Colonic mucosa (tissue), 4 donors: ENCODE results near the gene WWOX. TPM values are rescaled to one million over a fixed set of nuclear protein-coding genes. Genes with fewer than 3 reads are reported as not detected.

Source experiments
- DNase-seq: peaks from one replicate; pipeline ENCODE4 v3.0.0-alpha.2; 2020
- H3K27ac ChIP-seq: fragments of 200-600 bp; one replicate; pipeline ENCODE4 v1.8.0; 2021
- H3K27me3 ChIP-seq: fragments of 200-600 bp; one replicate; pipeline ENCODE4 v1.8.0; 2021
- H3K36me3 ChIP-seq: fragments of 200-600 bp; one replicate; pipeline ENCODE4 v1.8.0; 2021
- H3K4me1 ChIP-seq: fragments of 200-600 bp; one replicate; pipeline ENCODE4 v1.8.0; 2021; ENCODE audit warnings: mild to moderate bottlenecking
- H3K4me3 ChIP-seq: fragments of 200-600 bp; one replicate; pipeline ENCODE4 v1.8.0; 2021
- H3K9ac ChIP-seq, 2 donors: one replicate each; pipeline ENCODE4 v1.7.0; 2013; ENCODE audit warnings: control low read depth in 2 of 2, low read depth in 2 of 2, low read length in 2 of 2
- H3K9me3 ChIP-seq: fragments of 200-600 bp; one replicate; pipeline ENCODE4 v1.8.0; 2021
- intact Hi-C: fragments of 100-400 bp; cut with DNase I; formaldehyde crosslinking; loops from one replicate; pipeline ENCODE4 v1.14.1; 2022
- total RNA-seq, 2 donors: library from RNA; stranded (reverse); fragmentation: NEBNext Ultra II Directional in 1 of 2; extraction: Animal tissue kit (Norgen Biotek cat#: 25700) in 1 of 2; gene quantifications; one replicate each; pipeline ENCODE4 v1.2.1, GENCODE V29; 2021
- TF ChIP-seq, protein P1 (sequence below): fragments of 200-600 bp; IDR thresholded peaks from one replicate; pipeline ENCODE4 v1.8.0; 2022; ENCODE audit warnings: antibody characterized with exemption, mild to moderate bottlenecking
- donor health status: healthy.
- donor health status: DM: no; HTN: no; CAD: no.
- donor health status: DM: no; HTN: no; CAD: no.

Gene WWOX
- total RNA-seq, 2 donors from 2014 or later: 7.2 to 11.0 TPM

DNA sequence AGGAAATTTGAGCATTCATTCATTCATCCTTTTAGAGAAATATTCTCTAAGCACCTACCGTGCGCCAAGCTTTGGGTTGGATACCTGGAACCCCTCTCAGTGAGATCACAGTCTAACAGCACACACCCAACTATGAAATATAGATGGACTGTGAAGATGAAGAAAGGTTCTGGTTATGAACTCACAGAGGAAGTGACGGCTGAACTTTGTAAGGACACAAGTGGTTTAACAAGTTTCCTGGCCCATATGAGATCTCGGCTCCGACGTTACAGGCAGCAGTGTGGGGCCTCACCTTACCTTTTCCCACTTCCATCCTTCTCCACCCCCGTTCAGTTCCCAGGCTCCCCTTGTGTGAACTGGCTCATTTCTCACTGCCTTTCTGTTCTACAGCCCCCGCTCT is 1094.8 kb downstream of the WWOX start:
- H3K27ac ChIP-seq: no peak overlapping the region
- no peak for DNase-seq
- H3K4me1 ChIP-seq: no peaks in the 10 kb centered on the region
- H3K27me3 ChIP-seq: no peaks in the 10 kb centered on the region
- H3K4me3 ChIP-seq: no peak overlapping the region
- no peaks in the 10 kb centered on the region for H3K36me3 ChIP-seq
- intact Hi-C loops: no loop called here
- H3K9me3 ChIP-seq: no peaks in the 10 kb centered on the region
- TF ChIP-seq, protein P1, sequence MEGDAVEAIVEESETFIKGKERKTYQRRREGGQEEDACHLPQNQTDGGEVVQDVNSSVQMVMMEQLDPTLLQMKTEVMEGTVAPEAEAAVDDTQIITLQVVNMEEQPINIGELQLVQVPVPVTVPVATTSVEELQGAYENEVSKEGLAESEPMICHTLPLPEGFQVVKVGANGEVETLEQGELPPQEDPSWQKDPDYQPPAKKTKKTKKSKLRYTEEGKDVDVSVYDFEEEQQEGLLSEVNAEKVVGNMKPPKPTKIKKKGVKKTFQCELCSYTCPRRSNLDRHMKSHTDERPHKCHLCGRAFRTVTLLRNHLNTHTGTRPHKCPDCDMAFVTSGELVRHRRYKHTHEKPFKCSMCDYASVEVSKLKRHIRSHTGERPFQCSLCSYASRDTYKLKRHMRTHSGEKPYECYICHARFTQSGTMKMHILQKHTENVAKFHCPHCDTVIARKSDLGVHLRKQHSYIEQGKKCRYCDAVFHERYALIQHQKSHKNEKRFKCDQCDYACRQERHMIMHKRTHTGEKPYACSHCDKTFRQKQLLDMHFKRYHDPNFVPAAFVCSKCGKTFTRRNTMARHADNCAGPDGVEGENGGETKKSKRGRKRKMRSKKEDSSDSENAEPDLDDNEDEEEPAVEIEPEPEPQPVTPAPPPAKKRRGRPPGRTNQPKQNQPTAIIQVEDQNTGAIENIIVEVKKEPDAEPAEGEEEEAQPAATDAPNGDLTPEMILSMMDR: no peak
- H3K9ac ChIP-seq: no peak overlapping the region

DNA sequence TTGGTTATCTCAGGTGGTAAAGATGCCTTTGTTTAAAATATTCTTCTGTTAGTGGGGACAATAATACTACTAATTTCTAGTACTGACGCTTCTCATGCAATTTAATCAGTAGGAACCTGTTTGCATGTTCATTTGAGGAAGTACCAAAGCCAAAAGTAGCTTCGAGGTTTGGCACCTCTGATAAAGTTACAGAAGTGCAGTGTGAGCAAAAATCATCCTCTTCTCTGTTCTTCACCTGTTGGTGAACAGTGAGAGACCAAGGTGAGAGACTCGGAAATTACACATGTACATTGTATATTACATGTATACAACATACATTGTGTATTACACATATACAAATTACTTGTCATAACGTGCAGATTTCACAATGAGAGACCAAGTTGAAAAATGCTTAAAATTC is 1096.5 kb downstream of the WWOX start:
- Histone ChIP-seq H3K27me3 (no peaks in the 10 kb centered on the region), H3K4me1 (no peaks in the 10 kb centered on the region), H3K27ac (no peak overlapping the region), H3K9me3 (no peaks in the 10 kb centered on the region), H3K9ac (no peak overlapping the region), H3K36me3 (no peaks in the 10 kb centered on the region), H3K4me3 (no peak overlapping the region)
- intact Hi-C loops: no loop called here
- DNase-seq: no peak
- TF ChIP-seq, protein P1: no peak

DNA sequence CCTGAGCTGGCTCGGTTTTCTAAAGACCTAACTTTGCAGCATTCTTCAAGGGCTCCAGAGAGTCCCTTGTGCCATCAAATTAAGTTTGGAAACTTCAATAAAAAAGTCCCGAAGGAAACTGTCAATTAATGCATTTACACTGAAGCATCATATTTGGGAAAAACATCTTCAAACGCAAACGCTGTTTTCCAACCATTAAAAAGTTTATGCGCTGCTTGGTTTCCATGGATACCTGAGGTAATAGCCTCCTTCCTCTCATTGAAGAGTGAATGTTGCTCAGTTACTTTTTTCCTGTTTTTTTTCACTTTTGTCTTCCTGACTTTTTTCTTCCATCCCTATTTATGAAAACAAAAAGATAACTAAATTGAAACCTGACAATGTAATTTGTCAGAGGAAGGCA is 1102.0 kb downstream of the WWOX start:
- Histone ChIP-seq H3K27ac (no peak overlapping the region), H3K9me3 (no peaks in the 10 kb centered on the region), H3K36me3 (no peaks in the 10 kb centered on the region), H3K27me3 (no peaks in the 10 kb centered on the region), H3K9ac (no peak overlapping the region), H3K4me3 (no peak overlapping the region), H3K4me1 (no peaks in the 10 kb centered on the region)
- intact Hi-C loops: no loop called here
- DNase-seq: no peak
- TF ChIP-seq, protein P1: no peak

DNA sequence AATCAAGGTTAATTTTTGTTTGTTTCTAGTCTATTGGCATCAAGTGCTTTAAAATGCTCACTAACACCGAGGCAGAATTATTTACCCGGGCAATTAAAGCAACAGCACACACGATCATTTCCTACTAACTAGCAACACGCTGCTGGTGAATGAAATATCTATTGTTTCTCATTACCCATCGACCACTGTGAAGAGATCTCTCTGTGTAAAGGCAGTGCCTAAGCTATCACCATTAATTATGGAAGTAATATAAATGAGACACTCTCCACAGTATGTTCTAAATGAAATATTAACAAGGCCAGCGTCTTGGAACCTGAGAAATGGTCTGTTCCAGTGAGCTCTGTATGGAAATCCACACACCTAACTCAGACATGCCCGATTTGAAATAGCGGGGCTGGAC is 1103.5 kb downstream of the WWOX start:
- TF ChIP-seq, protein P1: no peak
- H3K27me3 ChIP-seq: no peaks in the 10 kb centered on the region

DNA sequence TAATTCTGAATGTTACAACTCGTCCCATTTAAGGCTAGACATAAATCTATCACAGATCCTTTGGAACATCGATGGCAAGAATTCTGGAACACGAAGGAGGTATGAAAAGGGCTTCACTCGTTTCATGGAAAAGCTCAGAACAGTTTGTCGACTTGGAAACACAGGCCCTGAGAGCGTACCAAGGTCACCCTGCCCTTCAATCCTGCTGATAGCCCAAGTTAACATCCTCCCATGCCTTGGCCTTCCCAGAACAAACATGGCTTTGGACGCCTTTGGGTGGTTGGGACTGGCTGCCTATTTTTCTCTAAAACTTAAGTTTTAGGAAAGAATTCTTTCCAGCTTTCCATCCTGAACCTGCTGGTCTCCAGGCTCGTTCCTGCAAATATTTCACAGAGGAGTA is 1105.0 kb downstream of the WWOX start:
- no peak overlapping the region for H3K9ac ChIP-seq
- intact Hi-C loops: no loop called here
- no peaks in the 10 kb centered on the region for H3K36me3 ChIP-seq
- TF ChIP-seq, protein P1: no peak
- H3K27ac ChIP-seq: no peak overlapping the region
- H3K27me3 ChIP-seq: no peaks in the 10 kb centered on the region
- no peaks in the 10 kb centered on the region for H3K9me3 ChIP-seq
- DNase-seq: no peak
- no peak overlapping the region for H3K4me3 ChIP-seq
- H3K4me1 ChIP-seq: no peaks in the 10 kb centered on the region

More for the DNA sequence above, 1103.5 kb downstream of the WWOX start:
- Histone ChIP-seq H3K27ac (no peak overlapping the region), H3K9ac (no peak overlapping the region), H3K9me3 (no peaks in the 10 kb centered on the region), H3K4me1 (no peaks in the 10 kb centered on the region), H3K4me3 (no peak overlapping the region), H3K36me3 (no peaks in the 10 kb centered on the region)
- intact Hi-C loops: no loop called here
- no peak for DNase-seq

DNA sequence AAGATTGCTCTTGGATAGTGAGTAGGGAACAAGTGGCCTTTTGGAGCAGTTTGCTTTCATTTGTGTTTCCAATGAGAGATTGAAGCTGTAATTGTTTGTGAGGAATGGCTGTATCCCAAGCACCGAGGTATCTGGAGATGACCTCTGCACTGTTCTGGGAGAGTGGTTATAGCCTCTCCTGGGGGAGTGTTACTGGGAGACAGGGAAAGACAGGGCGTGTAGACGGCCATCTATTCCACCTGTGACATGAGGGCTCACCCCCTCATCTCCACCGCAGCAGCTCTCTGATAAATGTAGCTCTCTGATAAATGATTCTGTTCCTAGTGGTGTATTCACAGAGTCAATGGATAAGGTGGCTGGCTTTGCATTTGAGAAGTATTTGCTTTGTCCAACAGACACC is 1107.4 kb downstream of the WWOX start:
- DNase-seq: no peak
- Histone ChIP-seq H3K9me3 (no peaks in the 10 kb centered on the region), H3K4me3 (no peak overlapping the region), H3K36me3 (no peaks in the 10 kb centered on the region), H3K27me3 (no peaks in the 10 kb centered on the region), H3K4me1 (no peaks in the 10 kb centered on the region), H3K9ac (no peak overlapping the region), H3K27ac (no peak overlapping the region)
- TF ChIP-seq, protein P1: no peak
- intact Hi-C loops: no loop called here
